ENCODE results near the gene WFIKKN2. TPM values are rescaled to one million over a fixed set of nuclear protein-coding genes. Genes with fewer than 3 reads are reported as not detected.

The WFIKKN2 gene
- total RNA-seq, 2 donors from 2014 or later = 0.14 TPM; not detected in 1

DNA sequence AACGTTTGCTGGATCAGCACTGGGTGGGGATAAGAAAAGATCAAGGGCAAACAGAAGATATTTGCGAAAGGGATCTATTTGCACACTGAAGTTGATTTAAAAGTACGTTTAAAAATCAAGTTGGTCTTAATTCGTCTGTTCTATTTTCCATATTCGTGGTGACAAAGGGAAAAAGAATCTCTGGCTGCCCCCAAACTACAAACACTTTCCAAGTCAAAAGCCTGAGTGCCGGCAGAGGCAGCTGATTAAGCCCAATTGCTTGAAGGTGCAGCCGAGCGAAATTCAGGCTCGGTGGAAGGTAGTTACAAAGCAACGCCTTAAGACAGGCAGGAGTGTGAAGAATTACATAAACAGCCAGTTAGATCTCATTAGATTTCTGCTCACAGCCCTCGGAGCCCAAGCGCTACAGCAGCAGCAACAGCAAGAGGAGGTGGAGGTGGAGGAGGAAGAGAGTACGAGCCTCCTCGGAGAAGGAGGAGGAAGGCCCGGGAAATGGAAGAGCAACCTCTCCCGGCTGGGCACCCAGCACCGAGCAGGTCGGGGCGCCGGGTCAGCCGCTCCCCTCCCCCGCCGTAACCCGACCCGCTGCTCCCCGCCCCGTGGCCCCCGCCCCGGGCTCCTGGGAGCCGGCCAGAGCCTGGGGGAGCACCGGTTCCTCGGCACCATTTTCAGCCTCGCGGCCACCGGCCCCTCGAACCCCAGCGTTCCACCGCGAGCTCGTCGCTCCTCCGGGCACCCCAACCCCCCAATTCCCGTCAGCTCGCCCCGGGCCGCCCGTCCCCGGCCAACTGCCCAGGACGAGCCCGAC, 29.9 kb downstream of the WFIKKN2 start:
- no peaks in the 10 kb centered on the region for H3K36me3 ChIP-seq
- TF ChIP-seq, protein P1, sequence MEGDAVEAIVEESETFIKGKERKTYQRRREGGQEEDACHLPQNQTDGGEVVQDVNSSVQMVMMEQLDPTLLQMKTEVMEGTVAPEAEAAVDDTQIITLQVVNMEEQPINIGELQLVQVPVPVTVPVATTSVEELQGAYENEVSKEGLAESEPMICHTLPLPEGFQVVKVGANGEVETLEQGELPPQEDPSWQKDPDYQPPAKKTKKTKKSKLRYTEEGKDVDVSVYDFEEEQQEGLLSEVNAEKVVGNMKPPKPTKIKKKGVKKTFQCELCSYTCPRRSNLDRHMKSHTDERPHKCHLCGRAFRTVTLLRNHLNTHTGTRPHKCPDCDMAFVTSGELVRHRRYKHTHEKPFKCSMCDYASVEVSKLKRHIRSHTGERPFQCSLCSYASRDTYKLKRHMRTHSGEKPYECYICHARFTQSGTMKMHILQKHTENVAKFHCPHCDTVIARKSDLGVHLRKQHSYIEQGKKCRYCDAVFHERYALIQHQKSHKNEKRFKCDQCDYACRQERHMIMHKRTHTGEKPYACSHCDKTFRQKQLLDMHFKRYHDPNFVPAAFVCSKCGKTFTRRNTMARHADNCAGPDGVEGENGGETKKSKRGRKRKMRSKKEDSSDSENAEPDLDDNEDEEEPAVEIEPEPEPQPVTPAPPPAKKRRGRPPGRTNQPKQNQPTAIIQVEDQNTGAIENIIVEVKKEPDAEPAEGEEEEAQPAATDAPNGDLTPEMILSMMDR (IDR thresholded peaks at IDR 0.05) = no peak
- no peaks in the 10 kb centered on the region for H3K27me3 ChIP-seq (replicated peaks; ENCODE audit: insufficient read depth)
- ATAC-seq (ENCODE audit: insufficient number of reproducible peaks, low FRiP score, low read depth) (no peak), DNase-seq (ENCODE audit: low spot score) (no peak)
- H3K27ac ChIP-seq = peak overlapping the region; percentile 96 to 97
- H3K9me3 ChIP-seq = no peaks in the 10 kb centered on the region
- peak overlapping the region; percentile 88 for H3K4me3 ChIP-seq
- peaks cover 27 to 51% of the 10 kb centered on the region in 2 donors for H3K4me1 ChIP-seq (ENCODE audit: control insufficient read depth in 1 of 2, low read depth in 2 of 2)

DNA sequence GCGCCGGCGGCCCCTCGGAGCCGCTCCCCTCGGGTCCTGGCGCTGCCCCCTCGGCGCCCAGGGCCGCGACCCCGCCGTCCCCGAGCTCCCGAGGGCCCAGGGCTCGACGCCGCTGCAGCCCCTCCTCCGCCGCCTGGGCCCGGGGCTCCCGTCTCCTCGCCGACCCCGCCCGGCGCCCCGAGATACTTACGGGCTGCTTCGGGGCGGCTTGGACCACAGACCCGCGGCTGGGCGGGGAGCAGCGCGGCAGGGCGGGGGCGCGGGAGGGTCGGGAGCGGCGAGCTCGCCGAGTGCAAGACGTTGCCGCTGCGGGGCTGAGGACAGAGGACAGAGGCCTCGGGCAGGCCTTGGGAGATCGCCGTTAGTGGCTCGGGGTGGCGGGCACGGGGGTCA, 30.5 kb downstream of the WFIKKN2 start:
- H3K4me1 ChIP-seq (ENCODE audit: control insufficient read depth in 1 of 2, low read depth in 2 of 2) = peaks cover 27 to 48% of the 10 kb centered on the region in 2 donors
- TF ChIP-seq, protein P1 (IDR thresholded peaks at IDR 0.05) = no peak
- ATAC-seq (ENCODE audit: insufficient number of reproducible peaks, low FRiP score, low read depth) (peak; percentile 0), DNase-seq (ENCODE audit: low spot score) (no peak)
- no peaks in the 10 kb centered on the region for H3K9me3 ChIP-seq
- no peaks in the 10 kb centered on the region for H3K27me3 ChIP-seq (replicated peaks; ENCODE audit: insufficient read depth)
- no peaks in the 10 kb centered on the region for H3K36me3 ChIP-seq
- peak overlapping the region; percentile 96 to 97 for H3K27ac ChIP-seq
- H3K4me3 ChIP-seq = peak overlapping the region; percentile 88

DNA sequence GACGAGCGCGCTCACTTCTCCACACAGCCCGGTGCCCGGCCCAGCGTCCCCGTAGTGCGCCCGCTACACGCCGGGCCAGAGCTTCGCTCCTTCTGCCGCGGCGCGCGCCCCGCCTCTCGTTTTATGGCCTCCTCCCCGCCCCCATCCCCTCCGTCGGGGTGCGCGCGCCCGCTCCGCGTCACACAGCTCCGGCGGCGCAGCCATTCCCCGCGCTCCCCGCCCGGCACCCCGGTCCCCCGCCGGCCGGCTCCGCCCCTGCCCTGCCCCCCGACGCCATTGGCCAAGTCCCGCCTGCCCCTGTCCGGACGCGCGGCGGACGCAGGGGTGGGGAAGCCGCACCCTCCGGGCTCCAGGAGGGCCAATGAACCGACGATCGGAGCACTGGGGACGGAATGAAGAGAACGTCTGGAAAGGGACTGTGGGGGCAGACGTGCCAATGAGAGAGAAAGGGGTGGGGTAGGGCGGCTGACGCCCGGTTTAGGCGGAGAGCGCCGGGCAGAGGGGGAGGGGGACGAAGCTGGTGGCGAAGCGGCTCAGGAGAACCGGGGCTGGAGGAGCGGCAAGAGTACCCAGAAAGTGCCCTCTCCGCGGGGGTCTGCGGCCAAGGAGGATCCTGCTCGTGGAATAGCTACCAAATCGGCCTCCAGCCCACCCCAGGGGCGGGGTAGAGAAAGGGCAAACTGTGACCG, 31.0 kb downstream of the WFIKKN2 start, which contains the start of gene TOB1:
Gene TOB1, minus strand, starts transcription at position 94 of the 689 bp plus-strand sequence. CDS start 2,337 bp downstream, outside the sequence.
- Histone ChIP-seq H3K36me3 (no peaks in the 10 kb centered on the region), H3K27me3 (replicated peaks; ENCODE audit: insufficient read depth) (no peaks in the 10 kb centered on the region), H3K27ac (peak within 1 kb of the TSS; percentile 99), H3K4me1 (ENCODE audit: control insufficient read depth in 1 of 2, low read depth in 2 of 2) (peaks cover 23 to 44% of the 10 kb centered on the region in 2 donors), H3K4me3 (peak within 1 kb of the TSS; percentile 88), H3K9me3 (no peaks in the 10 kb centered on the region)
- ATAC-seq (ENCODE audit: insufficient number of reproducible peaks, low FRiP score, low read depth) (peak; percentile 78), DNase-seq (ENCODE audit: low spot score) (peak; percentile 90)
- TF ChIP-seq, protein P1 (IDR thresholded peaks at IDR 0.05) = no peak

DNA sequence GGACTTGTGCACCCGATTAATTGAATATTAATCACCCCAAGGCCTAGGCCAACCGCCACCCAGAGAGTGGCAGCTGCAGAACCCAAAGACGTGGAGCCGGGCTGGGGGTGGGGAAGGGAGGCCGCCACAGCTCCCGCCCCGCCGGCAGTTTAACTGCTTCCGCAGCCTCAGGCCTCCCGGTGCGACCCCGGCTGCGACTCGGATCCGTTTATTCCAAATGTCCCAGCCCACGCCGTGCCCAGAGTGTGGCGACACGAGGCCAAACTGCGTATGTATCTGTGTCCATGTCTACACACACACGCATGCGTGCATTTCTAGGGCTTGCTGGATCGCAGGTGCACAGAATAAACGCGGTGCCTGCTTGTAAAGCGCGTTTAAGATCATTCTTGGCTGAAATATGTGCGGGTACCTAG, 31.6 kb downstream of the WFIKKN2 start:
- H3K4me3 ChIP-seq = peak overlapping the region; percentile 88
- no peak for DNase-seq (ENCODE audit: low spot score)
- peaks cover 19 to 49% of the 10 kb centered on the region in 2 donors for H3K4me1 ChIP-seq (ENCODE audit: control insufficient read depth in 1 of 2, low read depth in 2 of 2)
- ATAC-seq (ENCODE audit: insufficient number of reproducible peaks, low FRiP score, low read depth) = peak; percentile 2
- no peaks in the 10 kb centered on the region for H3K9me3 ChIP-seq
- no peaks in the 10 kb centered on the region for H3K27me3 ChIP-seq (replicated peaks; ENCODE audit: insufficient read depth)
- peak overlapping the region; percentile 99 for H3K27ac ChIP-seq
- H3K36me3 ChIP-seq = no peaks in the 10 kb centered on the region
- TF ChIP-seq, protein P1 (IDR thresholded peaks at IDR 0.05) = no peak

Measured in thoracic aorta (tissue), 2 donors.